NCI-H1417 treated with DMSO at 0.1 percent for 48 hours (cell line): ENCODE results near the gene TMEM72.

Experiments used
- DNase-seq: peaks from one replicate; lab custom pipeline; 2025; lab: John Stamatoyannopoulos, UW

Gene TMEM72

GRCh38 chr10:44920252-44920651 lies 9.1 kb downstream of the TMEM72 start:
- DNase-seq, result no peak

- DNase-seq, result no peak
These were observed 9.9 kb downstream of the TMEM72 start for GRCh38 chr10:44921061-44921460.

- no peak for DNase-seq
These were observed 10.4 kb downstream of the TMEM72 start for GRCh38 chr10:44921506-44921905.

GRCh38 chr10:44922021-44922420 lies 10.9 kb downstream of the TMEM72 start:
- DNase-seq, result no peak

- DNase-seq, result no peak
These were observed 11.8 kb downstream of the TMEM72 start for GRCh38 chr10:44922796-44923545.

GRCh38 chr10:44923611-44924010 lies 12.5 kb downstream of the TMEM72 start:
- no peak for DNase-seq

GRCh38 chr10:44924261-44925040 lies 13.3 kb downstream of the TMEM72 start:
- no peak for DNase-seq

- DNase-seq, result no peak
These were observed 14.1 kb downstream of the TMEM72 start for GRCh38 chr10:44925224-44925623.

GRCh38 chr10:44925811-44926750 lies 14.9 kb downstream of the TMEM72 start:
- DNase-seq, result no peak

- no peak for DNase-seq
These were observed 15.7 kb downstream of the TMEM72 start for GRCh38 chr10:44926751-44927351.

GRCh38 chr10:44927352-44927751 lies 16.2 kb downstream of the TMEM72 start:
- no peak for DNase-seq

GRCh38 chr10:44928462-44928861 lies 17.3 kb downstream of the TMEM72 start:
- no peak for DNase-seq

GRCh38 chr10:44929356-44930255 lies 18.5 kb downstream of the TMEM72 start:
- no peak for DNase-seq

GRCh38 chr10:44930904-44931620 lies 19.9 kb downstream of the TMEM72 start:
- DNase-seq, result no peak

GRCh38 chr10:44931621-44932516 lies 20.7 kb downstream of the TMEM72 start:
- no peak for DNase-seq

- DNase-seq, result no peak
These were observed 21.6 kb downstream of the TMEM72 start for GRCh38 chr10:44932517-44933450.

GRCh38 chr10:44933451-44934321 lies 22.5 kb downstream of the TMEM72 start:
- DNase-seq, result no peak
